IPS DF 4.7 (cell line): ENCODE measurements around the gene PLEKHF1.

Source experiments
- DNase-seq: peaks from one replicate; pipeline ENCODE4 v3.0.0-alpha.2; 2013; ENCODE audit warnings: low spot score; ENCODE audit errors: extremely low read depth

The PLEKHF1 gene

GRCh38 chr19:29634423-29635130 lies 30.7 kb upstream of the PLEKHF1 start:
- no peak for DNase-seq

DNA sequence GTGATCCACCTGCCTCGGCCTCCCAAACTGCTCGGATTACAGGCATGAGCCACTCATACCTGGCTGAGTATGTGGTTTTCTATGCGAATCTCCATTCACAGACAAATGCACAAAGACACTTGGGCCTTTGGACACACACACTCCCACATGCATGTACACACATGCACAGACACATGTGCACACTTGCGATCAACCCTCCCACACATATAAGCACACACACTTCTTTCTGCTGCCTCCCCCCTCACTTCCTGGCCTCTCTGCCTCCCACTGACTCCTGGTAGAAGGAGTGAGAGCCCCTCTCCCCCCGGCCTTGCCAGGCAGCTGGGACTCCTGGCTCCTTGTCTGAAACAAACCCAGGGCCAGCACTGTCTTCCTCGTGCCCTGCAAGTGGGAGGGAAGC lies 29.3 kb upstream of the PLEKHF1 start:
- no peak for DNase-seq

GRCh38 chr19:29636553-29637360 lies 28.5 kb upstream of the PLEKHF1 start:
- no peak for DNase-seq

- no peak for DNase-seq
Observed at GRCh38 chr19:29639086-29639485, 26.2 kb upstream of the PLEKHF1 start.

DNA sequence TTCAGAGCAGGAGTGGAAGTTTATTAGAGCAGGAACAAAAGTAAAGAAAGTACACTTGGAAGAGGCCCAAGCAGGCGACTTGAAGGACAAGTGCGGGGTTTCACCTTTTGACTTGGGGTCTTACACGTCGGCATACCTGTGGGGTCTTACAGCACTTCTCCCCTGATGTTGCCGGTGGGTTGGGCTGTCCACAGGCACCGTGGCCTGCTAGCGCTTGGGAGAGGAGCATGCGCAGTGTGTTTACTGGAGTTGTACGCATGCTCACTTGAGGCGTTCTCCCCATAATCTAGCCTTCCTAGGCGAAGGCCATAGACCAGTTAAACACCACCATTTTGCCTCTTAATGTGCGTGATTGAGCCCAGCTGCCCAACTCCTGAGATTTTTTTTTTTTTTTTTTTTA lies 25.0 kb upstream of the PLEKHF1 start:
- DNase-seq: no peak

DNA sequence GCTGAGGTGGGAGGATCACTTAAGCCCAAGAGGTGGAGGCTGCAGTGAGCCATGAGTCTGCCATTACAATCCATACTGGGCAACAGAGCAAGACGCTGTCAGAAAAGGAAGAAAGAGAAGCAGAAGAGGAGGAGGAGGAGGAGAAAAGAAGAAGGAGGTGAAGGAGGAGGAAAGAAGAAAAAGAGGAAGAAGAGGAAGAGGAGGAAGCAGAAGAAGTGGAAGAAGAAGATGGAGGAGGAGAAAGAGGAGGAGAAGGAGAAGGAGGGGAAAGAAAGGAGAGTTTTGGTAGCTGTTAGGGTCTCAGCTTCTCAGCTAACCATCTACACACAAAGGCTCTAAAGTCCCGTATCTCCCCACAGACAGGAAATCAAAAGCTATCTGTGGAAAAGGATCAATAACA lies 23.7 kb upstream of the PLEKHF1 start:
- DNase-seq: no peak

GRCh38 chr19:29643361-29643935 lies 21.8 kb upstream of the PLEKHF1 start:
- DNase-seq: no peak

GRCh38 chr19:29644210-29644609 lies 21.1 kb upstream of the PLEKHF1 start:
- no peak for DNase-seq

DNA sequence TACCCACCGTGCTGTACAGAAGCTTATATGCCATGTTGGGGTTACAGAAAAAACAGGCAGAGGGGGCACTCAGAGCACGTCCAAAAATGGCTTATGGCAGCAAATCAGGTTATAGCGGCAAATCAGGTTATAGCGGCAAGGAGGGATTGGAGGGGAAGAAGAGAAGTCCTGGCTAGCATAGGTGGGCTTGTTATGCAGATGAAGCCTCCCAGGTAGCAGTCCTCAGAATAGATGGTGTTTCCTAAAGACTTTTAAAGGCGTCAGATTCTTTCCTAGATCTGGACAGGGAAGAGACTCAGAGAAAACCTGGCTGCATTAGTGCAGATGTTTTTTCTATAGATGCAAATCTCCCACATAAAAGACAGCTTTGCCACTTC lies 19.8 kb upstream of the PLEKHF1 start:
- DNase-seq: no peak

DNA sequence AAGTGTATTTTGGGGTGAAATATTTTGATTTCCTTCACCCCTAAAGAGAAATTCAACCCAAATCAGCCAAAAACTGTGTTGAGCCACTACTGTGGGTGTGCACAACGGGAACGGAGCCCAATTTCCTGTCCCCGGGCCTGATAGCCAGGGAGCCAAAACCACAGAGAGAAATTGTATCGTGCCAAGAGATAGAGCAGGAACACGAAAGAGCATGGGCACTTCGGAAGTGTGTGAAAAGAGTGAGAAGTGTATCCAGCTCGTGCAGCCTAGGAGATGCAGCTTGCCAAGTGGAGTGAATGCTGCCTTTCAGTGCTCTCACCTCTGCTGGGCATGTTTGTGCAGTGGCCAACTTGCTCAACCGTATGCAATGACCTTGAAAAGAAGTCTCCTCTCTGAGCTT lies 19.4 kb upstream of the PLEKHF1 start:
- DNase-seq: no peak

- DNase-seq: no peak
Observed at GRCh38 chr19:29650772-29651387, 14.4 kb upstream of the PLEKHF1 start.

DNA sequence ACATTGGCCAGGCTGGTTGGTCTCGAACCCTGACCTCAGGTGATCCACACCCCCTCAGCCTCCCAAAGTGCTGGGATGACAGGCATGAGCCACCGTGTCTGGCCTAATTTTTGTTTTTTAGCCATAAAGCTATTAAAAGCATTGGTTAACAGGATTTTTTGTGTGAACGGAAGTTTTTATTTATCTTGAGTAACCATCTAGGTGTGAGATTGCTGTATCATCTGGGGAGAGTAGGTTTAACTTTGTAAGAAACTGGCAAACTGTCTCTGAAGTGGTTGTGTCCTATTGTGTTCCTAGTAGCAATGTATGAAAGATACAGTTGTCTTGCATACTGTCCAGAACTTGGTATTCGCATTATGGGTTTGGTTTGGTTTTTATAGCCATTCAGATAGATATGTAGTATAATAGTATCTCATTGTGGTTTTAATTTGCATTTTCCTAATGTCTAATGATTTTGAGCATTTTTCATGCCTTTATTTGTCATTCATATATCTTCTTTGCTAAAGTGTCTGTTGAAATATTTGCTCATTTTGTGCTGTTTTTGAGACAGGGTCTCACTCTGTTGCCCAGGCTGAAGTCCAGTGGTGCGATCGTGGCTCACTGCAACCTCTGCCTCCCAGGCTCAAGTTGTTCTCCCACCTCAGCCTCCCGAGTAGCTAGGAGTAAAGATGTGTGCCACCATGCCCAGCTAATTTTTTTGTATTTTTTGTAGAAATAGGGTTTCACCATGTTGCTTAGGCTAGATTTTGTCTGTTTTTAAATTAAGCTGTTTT lies 13.5 kb upstream of the PLEKHF1 start:
- DNase-seq: no peak

- no peak for DNase-seq
Observed at GRCh38 chr19:29653398-29653797, 11.9 kb upstream of the PLEKHF1 start.

- no peak for DNase-seq
Observed at GRCh38 chr19:29655648-29656335, 9.5 kb upstream of the PLEKHF1 start.

DNA sequence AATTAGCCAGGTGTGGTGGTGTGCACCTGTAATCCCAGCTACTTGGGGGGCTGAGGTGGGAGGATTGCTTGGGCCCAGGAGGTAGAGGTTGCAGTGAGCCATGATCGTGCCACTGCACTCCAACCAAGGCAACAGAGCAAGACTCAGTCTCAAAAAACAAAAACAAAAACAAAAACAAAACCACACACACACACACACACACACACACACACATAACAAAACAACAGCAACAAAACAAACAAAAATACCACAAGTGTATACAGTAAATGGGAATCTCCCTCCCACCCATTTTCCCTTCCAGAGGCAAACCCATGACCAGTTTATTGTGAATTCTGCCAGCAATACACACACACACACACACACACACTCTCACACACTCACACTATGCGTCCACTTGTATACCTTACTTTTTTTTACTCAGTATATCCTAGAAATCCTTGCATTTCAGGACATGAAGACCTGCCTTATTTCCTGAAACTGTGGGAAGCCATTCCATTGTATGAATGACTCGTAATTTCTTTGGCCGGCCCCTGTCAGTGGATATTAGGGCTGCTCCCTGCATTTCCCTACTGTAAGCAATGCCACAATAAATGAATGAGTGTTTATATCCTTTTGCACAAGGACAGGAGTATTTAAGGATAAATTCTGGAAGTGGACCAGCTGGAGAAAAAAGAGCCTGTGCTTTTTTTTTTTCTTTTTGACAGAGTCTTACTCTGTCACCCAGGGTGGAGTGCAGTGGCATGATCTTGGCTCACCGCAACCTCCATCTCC lies 6.9 kb upstream of the PLEKHF1 start:
- no peak for DNase-seq

DNA sequence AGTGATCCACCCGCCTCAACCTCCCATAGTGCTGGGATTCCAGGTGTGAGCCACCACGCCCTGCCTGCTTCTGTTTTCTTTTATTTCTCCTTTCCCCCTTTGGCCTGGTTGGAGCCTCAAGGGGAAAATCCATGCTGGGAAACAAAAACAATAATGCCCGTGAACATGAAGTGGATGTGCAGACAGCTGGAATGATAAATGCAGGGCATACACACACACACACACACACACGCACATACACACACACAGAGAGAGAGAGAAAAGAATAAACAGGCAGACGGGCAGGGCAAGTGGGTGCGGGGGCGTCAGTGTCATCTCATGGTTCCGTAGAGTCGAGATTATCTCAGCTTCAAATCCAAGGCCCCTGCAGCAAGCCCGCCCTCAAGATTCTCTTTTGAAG lies 4.4 kb upstream of the PLEKHF1 start:
- no peak for DNase-seq

GRCh38 chr19:29662278-29662603 lies 3.0 kb upstream of the PLEKHF1 start:
- DNase-seq: no peak

- DNase-seq: no peak
Observed at GRCh38 chr19:29662604-29663404, 2.5 kb upstream of the PLEKHF1 start.
